Islet precursor cell (in vitro differentiated cells): Measurements from ENCODE around the gene CACNA1H.
"Not testable (repeated sequence)": the region's sequence is repeated elsewhere in the genome, so short reads cannot be mapped to it uniquely, and the experiment has no call there.

Experiments
- DNase-seq: peaks from one replicate; pipeline ENCODE4 v3.0.0-alpha.2; 2018

CACNA1H gene

DNA sequence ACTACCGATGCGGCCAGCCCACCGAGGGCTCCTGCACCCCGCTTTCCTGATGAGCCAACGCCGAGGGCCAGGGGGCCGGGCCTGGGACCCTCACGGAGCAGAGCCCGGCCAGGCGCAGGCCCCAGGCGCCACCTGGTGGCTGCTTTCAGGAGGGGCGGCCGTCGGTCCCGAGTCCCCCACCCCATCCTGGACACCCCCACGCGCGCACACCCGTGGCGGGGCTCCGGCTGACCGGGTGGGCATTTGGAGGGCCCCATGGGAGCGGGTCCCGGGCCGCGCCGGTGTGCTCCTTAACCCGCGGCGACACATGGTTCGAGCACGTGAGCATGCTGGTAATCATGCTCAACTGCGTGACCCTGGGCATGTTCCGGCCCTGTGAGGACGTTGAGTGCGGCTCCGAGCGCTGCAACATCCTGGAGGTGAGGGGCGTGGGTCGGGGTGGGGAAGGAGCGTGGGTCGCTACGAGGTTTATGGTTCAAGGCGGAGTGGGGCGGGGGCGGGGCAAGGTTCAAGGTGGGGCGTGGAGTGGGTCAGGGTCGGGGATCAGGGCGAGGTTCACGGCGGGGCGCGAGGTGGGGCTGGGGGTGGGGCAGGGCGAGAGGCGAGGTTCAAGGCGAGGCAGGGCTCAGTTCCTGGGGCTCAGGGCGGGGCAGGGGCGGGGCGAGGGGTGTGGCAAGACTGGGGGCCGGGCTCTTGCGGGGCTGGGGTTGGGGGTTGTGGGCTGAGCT is 41.9 kb downstream of the CACNA1H start:
- DNase-seq, result no peak

DNA sequence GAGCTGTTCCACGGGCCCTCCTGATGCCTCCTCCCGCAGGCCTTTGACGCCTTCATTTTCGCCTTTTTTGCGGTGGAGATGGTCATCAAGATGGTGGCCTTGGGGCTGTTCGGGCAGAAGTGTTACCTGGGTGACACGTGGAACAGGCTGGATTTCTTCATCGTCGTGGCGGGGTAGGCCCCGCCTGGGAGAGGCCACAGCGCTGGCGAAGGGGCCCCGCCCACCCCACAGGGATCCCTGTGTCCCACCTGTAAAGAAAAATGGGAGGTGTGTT is 42.4 kb downstream of the CACNA1H start:
- DNase-seq, result no peak

DNA sequence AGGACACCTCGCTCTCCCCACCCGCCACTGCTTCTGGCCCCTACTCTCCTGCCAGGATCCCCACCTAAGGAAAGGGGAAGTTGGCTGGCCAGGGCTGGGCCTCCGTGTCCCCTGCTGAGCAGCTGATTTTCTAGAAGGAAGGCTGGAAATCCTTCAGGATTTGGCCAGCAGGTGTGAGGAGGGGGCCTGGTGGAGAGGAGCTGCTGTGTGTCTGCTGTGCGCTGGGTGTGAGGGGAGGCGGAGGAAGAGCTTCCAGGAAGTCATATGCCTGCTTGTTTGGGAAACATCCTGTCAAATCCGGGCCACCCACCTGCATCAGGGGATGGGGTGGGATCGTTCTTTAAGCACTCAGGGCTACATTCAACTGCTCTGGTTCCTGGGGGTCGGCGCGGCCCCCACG is 43.6 kb downstream of the CACNA1H start:
- no peak for DNase-seq

DNA sequence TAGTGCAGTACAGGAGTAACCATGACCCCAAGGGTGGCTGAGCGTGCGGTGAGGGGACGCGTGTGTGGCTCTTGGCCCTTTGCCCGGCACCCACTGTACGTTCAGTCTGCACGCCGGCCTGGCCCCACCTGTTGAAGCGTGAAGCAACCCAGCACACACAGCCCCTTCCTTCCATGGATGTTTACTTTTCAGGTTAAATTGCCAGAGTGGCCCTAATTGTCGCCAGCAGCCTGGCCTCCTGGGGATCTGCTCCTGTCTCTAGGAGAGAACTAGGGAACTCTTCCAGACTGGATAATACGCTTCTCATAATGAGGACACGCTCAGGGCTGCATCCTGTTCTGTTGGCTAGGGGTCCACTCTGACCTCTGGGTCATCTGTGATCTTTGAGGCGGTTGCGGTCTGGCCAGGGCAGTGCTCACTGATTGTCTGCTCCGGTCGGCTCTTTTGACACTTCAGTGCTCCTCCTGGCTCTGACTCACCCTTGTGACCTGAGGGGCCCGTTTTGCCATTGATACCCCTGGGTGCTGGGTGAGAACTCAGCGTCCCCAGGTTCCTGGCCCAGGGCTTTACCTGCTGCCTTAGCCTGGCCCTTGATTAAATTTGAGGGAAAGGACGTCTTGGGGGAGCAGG is 44.4 kb downstream of the CACNA1H start:
- DNase-seq, result no peak

DNA sequence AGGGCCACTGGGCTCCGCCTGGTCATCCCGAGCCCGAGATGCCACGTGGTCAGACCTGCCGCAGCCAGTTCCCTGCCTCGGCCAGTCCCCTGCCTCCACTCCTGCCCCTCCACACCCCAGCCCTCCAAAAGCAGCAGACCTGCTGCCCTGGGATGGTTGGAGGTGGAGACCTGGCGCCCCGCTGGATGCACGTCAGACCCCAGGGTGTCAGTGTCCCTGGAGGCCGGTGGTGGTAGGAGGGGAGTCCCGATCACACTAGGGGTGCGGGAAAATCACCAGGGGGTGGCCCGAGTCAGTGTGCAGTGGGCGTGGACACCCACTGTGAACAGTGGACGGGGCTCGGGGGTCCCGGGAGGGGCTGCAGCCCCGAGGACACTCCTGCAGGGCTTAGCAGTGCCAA is 45.3 kb downstream of the CACNA1H start:
- no peak for DNase-seq

DNA sequence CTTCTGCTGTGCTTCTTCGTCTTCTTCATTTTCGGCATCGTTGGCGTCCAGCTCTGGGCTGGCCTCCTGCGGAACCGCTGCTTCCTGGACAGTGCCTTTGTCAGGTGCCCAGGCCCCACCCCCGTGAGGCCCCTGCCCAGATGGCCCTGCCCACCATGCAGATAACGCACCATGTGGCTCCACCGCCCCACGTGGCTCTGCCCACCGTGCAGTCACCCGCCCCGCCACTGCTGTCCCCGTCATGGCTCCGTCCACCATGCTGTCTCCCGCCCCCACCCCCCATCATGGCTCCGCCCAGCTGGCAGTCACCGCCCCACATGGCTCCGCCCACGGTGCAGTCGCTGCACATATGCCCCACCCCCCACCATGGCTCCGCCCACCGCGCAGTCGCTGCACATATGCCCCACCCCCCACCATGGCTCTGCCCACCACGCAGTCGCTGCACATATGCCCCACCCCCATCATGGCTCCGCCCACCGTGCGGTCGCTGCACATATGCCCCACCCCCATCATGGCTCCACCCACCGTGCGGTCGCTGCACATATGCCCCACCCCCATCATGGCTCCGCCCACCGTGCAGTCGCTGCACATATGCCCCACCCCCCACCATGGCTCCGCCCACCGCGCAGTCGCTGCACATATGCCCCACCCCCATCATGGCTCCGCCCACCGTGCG is 45.9 kb downstream of the CACNA1H start:
- DNase-seq, result not testable (repeated sequence)

DNA sequence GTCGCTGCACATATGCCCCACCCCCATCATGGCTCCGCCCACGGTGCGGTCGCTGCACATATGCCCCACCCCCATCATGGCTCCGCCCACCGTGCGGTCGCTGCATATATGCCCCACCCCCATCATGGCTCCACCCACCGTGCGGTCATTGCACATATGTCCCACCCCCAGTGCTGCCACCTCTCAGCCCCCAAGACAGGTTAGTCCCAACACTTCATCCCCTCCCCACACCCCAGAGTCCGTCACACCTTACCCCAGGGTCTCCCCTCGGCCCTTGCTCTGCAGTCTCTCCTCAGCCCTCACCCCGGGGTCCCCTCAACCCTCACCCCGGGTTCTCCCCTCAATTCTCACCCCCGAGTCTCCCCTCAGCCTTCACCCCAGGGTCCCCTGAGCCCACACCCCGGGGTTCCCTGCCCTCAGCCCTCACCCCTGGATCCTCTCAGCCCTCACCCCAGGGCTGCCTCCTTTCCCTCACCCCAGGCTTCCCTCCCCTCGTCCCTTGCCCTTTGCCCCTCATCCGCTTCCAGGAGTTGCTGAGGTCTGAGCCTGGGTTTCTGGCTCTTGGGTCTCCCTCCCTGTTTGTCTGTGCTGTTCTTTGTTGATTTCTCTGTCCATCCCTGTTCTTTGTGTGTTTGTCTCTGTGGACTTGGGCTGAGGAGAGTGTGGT is 46.6 kb downstream of the CACNA1H start:
- DNase-seq, result no peak

DNA sequence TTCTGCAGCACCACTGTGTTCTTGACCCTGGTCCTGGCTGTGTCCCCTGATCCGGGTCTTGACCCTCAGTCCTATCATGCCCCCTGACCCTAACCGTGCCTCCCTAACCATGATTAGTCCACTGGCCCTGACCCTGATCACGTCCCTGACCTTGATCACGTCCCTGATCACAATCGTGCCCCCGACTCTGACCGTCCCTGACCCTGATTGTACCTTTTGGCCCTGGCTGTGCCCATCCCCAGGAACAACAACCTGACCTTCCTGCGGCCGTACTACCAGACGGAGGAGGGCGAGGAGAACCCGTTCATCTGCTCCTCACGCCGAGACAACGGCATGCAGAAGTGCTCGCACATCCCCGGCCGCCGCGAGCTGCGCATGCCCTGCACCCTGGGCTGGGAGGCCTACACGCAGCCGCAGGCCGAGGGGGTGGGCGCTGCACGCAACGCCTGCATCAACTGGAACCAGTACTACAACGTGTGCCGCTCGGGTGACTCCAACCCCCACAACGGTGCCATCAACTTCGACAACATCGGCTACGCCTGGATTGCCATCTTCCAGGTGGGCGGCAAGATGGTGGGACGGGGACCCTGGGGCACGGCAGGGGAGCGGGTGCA is 47.2 kb downstream of the CACNA1H start:
- DNase-seq, result no peak

DNA sequence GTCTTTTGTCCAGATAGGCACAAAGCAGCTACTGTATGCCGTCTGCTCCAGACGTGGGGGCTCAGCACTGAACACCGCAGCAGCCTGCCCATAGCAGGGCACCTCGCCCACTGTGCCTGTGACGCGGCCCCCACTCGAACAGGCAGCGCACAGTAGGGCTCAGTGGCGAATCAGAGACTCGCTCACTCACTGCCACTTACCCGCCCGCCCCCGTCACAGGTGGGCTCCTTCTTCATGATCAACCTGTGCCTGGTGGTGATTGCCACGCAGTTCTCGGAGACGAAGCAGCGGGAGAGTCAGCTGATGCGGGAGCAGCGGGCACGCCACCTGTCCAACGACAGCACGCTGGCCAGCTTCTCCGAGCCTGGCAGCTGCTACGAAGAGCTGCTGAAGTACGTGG is 48.5 kb downstream of the CACNA1H start:
- no peak for DNase-seq

DNA sequence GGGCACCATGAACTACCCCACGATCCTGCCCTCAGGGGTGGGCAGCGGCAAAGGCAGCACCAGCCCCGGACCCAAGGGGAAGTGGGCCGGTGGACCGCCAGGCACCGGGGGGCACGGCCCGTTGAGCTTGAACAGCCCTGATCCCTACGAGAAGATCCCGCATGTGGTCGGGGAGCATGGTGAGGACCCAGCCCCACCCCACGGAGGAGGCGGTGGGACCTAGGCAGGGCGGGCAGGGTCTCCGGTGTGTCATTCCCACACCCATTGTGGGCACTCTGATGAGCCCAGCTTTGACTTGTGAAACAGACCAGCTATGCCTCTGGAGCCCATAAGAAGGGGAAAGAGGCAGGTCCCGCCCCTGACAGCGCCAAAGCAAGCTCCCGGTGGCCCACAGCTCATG is 49.4 kb downstream of the CACNA1H start:
- DNase-seq, result no peak

DNA sequence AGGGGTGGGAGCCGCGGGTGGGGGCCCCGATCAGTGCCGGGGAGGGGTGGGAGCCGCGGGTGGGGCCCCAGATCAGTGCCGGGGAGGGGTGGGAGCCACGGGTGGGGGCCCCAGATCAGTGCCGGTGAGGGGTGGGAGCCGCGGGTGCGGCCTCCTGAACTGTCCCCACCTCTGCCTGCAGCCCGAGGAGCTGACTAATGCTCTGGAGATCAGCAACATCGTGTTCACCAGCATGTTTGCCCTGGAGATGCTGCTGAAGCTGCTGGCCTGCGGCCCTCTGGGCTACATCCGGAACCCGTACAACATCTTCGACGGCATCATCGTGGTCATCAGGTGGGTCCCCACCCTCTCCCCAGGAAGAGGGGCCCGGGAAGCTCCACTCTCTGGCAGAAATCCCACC is 52.0 kb downstream of the CACNA1H start:
- no peak for DNase-seq

DNA sequence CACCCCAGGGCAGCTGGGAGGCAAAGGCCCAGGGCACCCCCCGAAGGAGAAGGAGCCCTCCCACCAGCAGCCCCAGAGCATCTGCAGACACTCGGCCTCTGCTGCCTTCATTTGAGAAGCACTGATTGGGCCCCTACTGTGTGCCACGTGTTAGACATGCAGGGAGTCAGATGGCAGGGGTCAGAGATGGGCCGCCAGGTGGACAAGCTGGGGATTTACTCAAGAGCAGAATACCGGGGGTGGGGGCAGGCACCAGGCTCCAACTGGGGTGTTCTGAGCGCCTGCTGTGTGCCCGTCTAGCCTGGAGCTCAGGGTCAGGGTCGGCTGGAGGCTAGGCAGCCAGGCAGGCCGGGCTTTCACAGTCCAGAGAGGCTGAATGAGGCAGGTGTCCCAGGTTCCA is 53.4 kb downstream of the CACNA1H start:
- DNase-seq, result no peak

DNA sequence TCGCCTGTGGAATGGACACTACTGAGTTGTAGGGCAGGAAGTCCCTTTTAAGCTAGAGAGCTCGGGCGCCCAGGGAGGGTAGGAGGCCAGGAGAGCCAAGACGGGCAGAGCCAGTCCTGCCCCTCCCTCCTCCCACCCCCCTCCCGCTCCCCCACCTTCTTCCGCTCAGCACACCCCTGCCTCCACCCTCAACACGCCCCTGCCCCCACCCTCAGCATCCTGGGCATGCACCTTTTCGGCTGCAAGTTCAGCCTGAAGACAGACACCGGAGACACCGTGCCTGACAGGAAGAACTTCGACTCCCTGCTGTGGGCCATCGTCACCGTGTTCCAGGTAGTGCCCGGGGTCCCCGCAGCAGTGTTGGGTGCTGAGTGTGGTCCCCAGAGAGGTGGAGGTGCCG is 53.9 kb downstream of the CACNA1H start:
- no peak for DNase-seq

DNA sequence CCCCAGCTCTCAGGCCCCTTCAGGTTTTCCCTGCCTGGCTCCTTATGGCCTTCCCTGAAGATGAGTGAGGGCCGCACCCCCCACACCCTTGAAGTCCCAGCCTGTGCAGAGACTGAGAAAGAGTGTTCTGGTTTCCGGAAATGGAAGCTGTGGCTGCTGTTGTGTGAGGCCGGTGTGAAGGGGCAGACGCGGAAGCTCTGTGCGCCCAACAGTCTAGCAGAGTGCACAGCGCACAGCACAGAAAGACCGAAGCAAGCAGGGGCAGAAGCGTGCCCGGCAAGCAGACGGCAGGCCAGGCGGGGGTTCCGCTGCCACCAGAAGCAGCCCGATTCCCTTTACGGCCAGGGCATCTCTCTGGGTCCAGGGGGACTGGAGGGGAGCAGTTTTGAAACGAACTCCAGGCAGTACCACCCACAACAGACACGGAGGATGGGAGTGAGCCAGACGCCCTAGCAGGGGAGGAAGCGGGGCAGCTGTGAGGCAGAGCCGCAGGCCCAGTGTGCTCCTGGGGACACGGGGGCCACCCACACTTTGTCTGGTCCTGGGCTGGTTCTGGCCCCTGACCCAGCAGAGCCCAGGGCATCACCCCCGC is 55.4 kb downstream of the CACNA1H start:
- DNase-seq, result no peak

DNA sequence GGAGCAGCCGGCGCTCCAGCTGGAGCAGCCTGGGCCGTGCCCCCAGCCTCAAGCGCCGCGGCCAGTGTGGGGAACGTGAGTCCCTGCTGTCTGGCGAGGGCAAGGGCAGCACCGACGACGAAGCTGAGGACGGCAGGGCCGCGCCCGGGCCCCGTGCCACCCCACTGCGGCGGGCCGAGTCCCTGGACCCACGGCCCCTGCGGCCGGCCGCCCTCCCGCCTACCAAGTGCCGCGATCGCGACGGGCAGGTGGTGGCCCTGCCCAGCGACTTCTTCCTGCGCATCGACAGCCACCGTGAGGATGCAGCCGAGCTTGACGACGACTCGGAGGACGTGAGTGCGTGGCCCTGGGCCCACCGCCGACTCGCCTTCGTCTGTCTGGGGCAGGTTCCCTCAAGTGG is 56.2 kb downstream of the CACNA1H start:
- DNase-seq, result no peak

DNA sequence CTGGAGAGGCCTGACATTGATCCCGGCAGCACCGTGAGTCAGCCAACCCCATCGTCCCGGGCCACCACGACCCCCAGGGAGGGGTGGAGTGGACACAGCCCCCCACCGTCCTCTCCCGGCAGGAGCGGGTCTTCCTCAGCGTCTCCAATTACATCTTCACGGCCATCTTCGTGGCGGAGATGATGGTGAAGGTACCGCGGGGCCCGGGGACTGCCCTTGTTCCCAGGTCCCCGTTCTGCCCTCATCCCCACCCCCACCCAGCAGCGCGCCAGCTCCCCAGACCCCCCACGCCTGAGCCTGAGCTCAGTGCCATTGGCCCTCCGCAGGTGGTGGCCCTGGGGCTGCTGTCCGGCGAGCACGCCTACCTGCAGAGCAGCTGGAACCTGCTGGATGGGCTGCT is 57.6 kb downstream of the CACNA1H start:
- DNase-seq, result no peak

DNA sequence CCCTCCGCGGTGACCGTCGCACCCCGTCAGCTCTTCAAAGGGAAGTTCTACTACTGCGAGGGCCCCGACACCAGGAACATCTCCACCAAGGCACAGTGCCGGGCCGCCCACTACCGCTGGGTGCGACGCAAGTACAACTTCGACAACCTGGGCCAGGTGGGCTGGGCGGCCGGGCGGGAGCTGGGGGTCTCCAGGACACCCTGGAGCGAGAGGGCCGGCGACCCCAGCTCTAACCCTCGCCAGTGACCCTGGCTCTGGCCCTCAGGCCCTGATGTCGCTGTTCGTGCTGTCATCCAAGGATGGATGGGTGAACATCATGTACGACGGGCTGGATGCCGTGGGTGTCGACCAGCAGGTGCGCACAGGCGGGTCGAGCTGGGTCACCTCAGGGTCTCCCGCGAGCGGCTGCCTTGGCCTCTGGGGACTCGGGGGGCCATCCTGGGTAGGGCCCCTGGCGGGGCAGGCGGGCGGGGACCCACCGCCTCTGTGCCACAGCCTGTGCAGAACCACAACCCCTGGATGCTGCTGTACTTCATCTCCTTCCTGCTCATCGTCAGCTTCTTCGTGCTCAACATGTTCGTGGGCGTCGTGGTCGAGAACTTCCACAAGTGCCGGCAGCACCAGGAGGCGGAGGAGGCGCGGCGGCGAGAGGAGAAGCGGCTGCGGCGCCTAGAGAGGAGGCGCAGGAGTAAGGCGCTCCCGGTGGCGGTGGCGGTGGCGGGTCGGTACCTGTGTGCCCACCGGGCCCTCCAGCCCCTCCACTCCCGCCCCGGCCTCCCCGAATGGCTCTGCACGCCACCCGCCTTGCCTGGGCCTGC is 58.8 kb downstream of the CACNA1H start:
- DNase-seq, result no peak

DNA sequence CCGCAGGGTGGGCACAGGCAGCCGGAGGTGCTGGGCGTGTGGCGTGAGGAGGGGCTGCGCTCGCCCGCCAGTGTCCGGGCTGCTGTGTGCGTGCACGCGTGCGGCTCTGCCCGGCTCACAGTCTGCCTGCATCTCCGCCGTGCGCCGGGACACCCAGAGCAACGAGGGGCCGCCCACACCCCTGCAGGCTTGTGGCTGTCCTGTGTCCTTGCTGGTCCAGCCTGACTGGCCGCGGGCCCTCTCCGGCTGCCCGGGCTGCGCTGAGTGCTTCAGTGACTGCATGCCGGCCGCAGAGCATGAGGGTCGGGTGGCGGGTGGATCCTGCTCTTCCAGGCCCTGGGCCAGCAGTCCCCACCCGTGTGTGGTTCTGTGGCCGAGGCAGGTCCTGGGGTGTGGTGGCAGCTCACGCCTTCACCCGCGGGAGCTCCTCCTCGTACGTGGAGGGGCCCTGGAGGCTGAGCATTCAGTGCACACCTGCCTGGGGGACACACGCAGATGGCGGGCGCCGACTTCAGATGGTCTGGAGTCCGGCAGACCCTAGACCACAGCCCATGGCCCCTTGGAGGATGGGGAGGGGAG is 59.8 kb downstream of the CACNA1H start:
- no peak for DNase-seq

DNA sequence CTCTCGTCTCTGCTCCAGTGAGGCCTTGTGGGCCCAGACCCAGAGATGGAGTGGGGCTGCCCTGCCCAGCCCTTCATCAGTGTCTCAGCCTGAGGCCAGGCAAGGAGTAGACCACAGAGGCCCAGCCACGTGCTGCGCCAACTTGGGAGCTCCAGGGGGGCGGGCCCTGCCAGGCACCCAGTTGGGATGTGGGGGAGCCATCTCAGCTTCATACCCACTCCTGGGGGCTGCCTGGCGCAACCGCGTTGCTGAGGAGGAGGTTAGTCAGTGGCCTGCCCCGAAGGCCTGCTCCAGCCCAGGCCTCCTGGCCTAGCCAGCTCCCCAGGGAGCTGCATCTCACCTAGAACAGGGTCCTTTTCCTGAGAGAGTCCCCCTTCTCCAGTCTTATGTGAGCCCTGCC is 60.3 kb downstream of the CACNA1H start:
- DNase-seq, result no peak

DNA sequence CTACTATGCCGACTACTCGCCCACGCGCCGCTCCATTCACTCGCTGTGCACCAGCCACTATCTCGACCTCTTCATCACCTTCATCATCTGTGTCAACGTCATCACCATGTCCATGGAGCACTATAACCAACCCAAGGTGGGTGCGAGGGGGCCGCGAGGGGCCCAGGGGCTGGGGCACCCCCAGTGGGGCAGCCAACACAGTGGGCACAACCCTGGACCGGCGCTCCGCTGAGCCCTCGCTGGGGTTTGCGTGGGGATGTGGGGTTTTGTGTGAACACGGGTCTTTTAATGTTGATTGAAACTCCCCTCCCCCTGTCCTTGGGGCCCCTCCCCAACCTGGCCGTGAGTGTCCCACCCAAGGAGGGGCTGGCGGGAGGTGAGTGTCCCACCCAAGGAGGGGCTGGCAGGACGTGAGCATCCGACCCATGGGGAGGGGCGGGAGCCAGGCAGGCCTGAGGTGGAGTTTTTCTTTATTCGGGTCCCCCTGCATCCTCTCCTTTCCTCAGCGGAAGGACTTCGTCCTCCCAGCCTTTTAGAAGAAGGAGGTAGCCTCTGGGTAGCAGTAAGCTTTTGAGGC is 61.0 kb downstream of the CACNA1H start:
- no peak for DNase-seq

DNA sequence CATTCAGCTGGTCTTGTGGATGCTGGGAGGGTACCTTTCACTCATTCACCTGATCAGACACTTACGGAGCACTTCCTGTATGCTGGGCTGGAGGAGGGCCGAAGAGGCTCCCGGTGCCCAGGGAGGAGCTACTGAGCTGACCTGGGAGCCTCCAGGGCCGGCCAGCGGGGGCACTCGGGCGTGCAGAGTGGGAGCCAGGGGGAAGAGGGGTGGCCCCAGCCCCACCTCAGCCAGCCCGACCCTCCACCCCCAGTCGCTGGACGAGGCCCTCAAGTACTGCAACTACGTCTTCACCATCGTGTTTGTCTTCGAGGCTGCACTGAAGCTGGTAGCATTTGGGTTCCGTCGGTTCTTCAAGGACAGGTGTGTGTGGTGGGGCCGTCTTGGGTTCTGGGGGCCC is 61.8 kb downstream of the CACNA1H start:
- DNase-seq, result no peak
